MM.1S (cell line): Measurements from ENCODE around the gene NTM.

ENCODE experiments used
- DNase-seq: peaks from one replicate; pipeline ENCODE4 v3.0.0-alpha.2; 2015
- H2AFZ ChIP-seq: fragments of 300-600 bp; sonication (generic); 2 replicates; pipeline ENCODE4 v1.6.0; 2016; ENCODE audit warnings: antibody characterized with exemption, low read length
- H3F3A ChIP-seq: fragments of 300-600 bp; sonication (generic); 2 replicates; pipeline ENCODE4 v1.6.1; 2016; ENCODE audit warnings: mild to moderate bottlenecking, antibody characterized with exemption, low read length, moderate library complexity, mixed read lengths; ENCODE audit not compliant: insufficient read depth
- H3K27ac ChIP-seq: fragments of 300-600 bp; sonication (generic); 2 replicates; pipeline ENCODE4 v1.5.1; 2016; ENCODE audit warnings: mild to moderate bottlenecking, low read length
- H3K27me3 ChIP-seq: fragments of 300-600 bp; sonication (generic); replicated peaks from 2 replicates; pipeline ENCODE4 v1.6.0; 2016; ENCODE audit warnings: low read length; ENCODE audit not compliant: insufficient read depth
- H3K36me3 ChIP-seq: fragments of 300-600 bp; sonication (generic); replicated peaks from 2 replicates; pipeline ENCODE4 v1.6.1; 2016; ENCODE audit warnings: mild to moderate bottlenecking, low read length, mixed read lengths; ENCODE audit not compliant: insufficient read depth
- H3K4me1 ChIP-seq: fragments of 300-600 bp; sonication (generic); 2 replicates; pipeline ENCODE4 v1.6.1; 2016; ENCODE audit warnings: low read length, mixed read lengths
- H3K4me2 ChIP-seq: fragments of 300-600 bp; sonication (generic); 2 replicates; pipeline ENCODE4 v1.6.0; 2016; ENCODE audit warnings: low read depth, low read length
- H3K4me3 ChIP-seq: fragments of 300-600 bp; sonication (generic); 2 replicates; pipeline ENCODE4 v1.5.1; 2016; ENCODE audit warnings: low read length, mixed read lengths
- H3K79me2 ChIP-seq: fragments of 300-600 bp; sonication (generic); 2 replicates; pipeline ENCODE4 v1.6.1; 2016; ENCODE audit warnings: mixed run types, low read length, mixed read lengths
- H3K9ac ChIP-seq: fragments of 300-600 bp; sonication (generic); 2 replicates; pipeline ENCODE4 v1.6.1; 2016; ENCODE audit warnings: low read length, mixed read lengths
- H3K9me2 ChIP-seq: fragments of 300-600 bp; sonication (generic); replicated peaks from 2 replicates; pipeline ENCODE4 v1.6.1; 2016; ENCODE audit warnings: mild to moderate bottlenecking, low read length, mixed read lengths; ENCODE audit not compliant: insufficient read depth
- H3K9me3 ChIP-seq: fragments of 300-600 bp; sonication (generic); replicated peaks from 2 replicates; pipeline ENCODE4 v1.6.1; 2016; ENCODE audit warnings: mild to moderate bottlenecking, low read length, mixed read lengths; ENCODE audit not compliant: insufficient read depth
- H4K20me1 ChIP-seq: fragments of 300-600 bp; sonication (generic); 2 replicates; pipeline ENCODE4 v1.6.1; 2016; ENCODE audit warnings: mild to moderate bottlenecking, low read length, moderate library complexity, mixed read lengths; ENCODE audit not compliant: insufficient read depth
- CTCF ChIP-seq: fragments of 300-600 bp; sonication (generic); IDR thresholded peaks from 2 replicates; pipeline ENCODE4 v1.5.1; 2016; ENCODE audit warnings: antibody characterized with exemption, low read length, mixed read lengths
- EZH2 ChIP-seq: fragments of 300-600 bp; sonication (generic); optimal IDR thresholded peaks from 2 replicates; pipeline ENCODE3; 2017; ENCODE audit warnings: low read depth, mild to moderate bottlenecking, antibody characterized with exemption, low read length, mixed read lengths
- EZH2phosphoT487 ChIP-seq: fragments of 300-600 bp; sonication (generic); IDR thresholded peaks from 2 replicates; pipeline ENCODE4 v1.6.1; 2018; ENCODE audit warnings: antibody characterized with exemption, low read length

The NTM gene

GRCh38 chr11:132042296-132042695 lies 671.9 kb downstream of the NTM start:
- Histone ChIP-seq H2AFZ (no peak overlapping the region), H3F3A (no peaks in the 10 kb centered on the region), H3K4me1 (no peaks in the 10 kb centered on the region), H3K27ac (no peak overlapping the region), H3K9me3 (no peaks in the 10 kb centered on the region), H4K20me1 (no peaks in the 10 kb centered on the region), H3K4me3 (no peak overlapping the region), H3K36me3 (no peaks in the 10 kb centered on the region), H3K9ac (no peak overlapping the region), H3K79me2 (no peaks in the 10 kb centered on the region), H3K27me3 (no peaks in the 10 kb centered on the region), H3K4me2 (no peak overlapping the region), H3K9me2 (no peaks in the 10 kb centered on the region)
- no peak for DNase-seq
- TF ChIP-seq EZH2phosphoT487, result no peak
- TF ChIP-seq EZH2, result no peak
- no peak for TF ChIP-seq CTCF

GRCh38 chr11:132043714-132044113 lies 673.3 kb downstream of the NTM start:
- Histone ChIP-seq H4K20me1 (no peaks in the 10 kb centered on the region), H3K27me3 (no peaks in the 10 kb centered on the region), H3K27ac (no peak overlapping the region), H3K9ac (no peak overlapping the region), H2AFZ (no peak overlapping the region), H3K9me3 (no peaks in the 10 kb centered on the region), H3K4me2 (no peak overlapping the region), H3F3A (no peaks in the 10 kb centered on the region), H3K79me2 (no peaks in the 10 kb centered on the region), H3K36me3 (no peaks in the 10 kb centered on the region), H3K4me3 (no peak overlapping the region), H3K9me2 (no peaks in the 10 kb centered on the region), H3K4me1 (no peaks in the 10 kb centered on the region)
- TF ChIP-seq CTCF (no peak), EZH2 (no peak), EZH2phosphoT487 (no peak)
- DNase-seq, result no peak

- Histone ChIP-seq H3K36me3 (no peaks in the 10 kb centered on the region), H3K27me3 (no peaks in the 10 kb centered on the region), H3F3A (no peaks in the 10 kb centered on the region), H4K20me1 (no peaks in the 10 kb centered on the region), H2AFZ (no peak overlapping the region), H3K9me2 (no peaks in the 10 kb centered on the region), H3K9me3 (no peaks in the 10 kb centered on the region), H3K9ac (no peak overlapping the region), H3K27ac (no peak overlapping the region), H3K4me3 (no peak overlapping the region), H3K4me2 (no peak overlapping the region), H3K4me1 (no peaks in the 10 kb centered on the region), H3K79me2 (no peaks in the 10 kb centered on the region)
- no peak for TF ChIP-seq EZH2phosphoT487
- no peak for TF ChIP-seq EZH2
- no peak for TF ChIP-seq CTCF
- no peak for DNase-seq
Observed at GRCh38 chr11:132045107-132045506, 674.7 kb downstream of the NTM start.
